Natural killer cell treated with Interleukin-12 subunit alpha and Interleukin-12 subunit beta and Interleukin-15 and Interleukin-18, amount 100 ng/mL, for 72 hours (primary cell): Measurements from ENCODE around the gene ABCB6. TPM values are rescaled to one million over a fixed set of nuclear protein-coding genes. Genes with fewer than 3 reads are reported as not detected.

Experiments
- ATAC-seq, 2 donors: fragments of 150-1000 bp; cut with Tn5 transposase in 1 of 2; sonication (Bioruptor Pico), chemical (Tn5 transposase) in 1 of 2; 2 replicates each; pipeline ENCODE4 v1.10.0; 2021
- DNase-seq: peaks from one replicate; pipeline ENCODE4 v3.0.0; 2022; ENCODE audit warnings: low spot score
- H3K27ac Mint-ChIP-seq, 2 donors: 1 replicate in 1 of 2; 2 replicates in 1 of 2; pipeline ENCODE4 v1.8.0; 2022; ENCODE audit warnings: mixed read lengths in 2 of 2, mild to moderate bottlenecking in 1 of 2, moderate library complexity in 1 of 2
- H3K27me3 Mint-ChIP-seq, 2 donors: 1 replicate in 1 of 2; 2 replicates in 1 of 2; pipeline ENCODE4 v1.8.0; 2022; ENCODE audit warnings: mixed read lengths in 2 of 2
- H3K36me3 Mint-ChIP-seq: one replicate; pipeline ENCODE4 v1.8.0; 2022; ENCODE audit warnings: mixed read lengths
- H3K4me1 Mint-ChIP-seq, 2 donors: 1 replicate in 1 of 2; 2 replicates in 1 of 2; pipeline ENCODE4 v1.8.0; 2022; ENCODE audit warnings: low read depth in 2 of 2, mixed read lengths in 2 of 2, mild to moderate bottlenecking in 1 of 2
- H3K4me3 Mint-ChIP-seq: one replicate; pipeline ENCODE4 v1.8.0; 2022; ENCODE audit warnings: mixed read lengths
- H3K9me3 Mint-ChIP-seq: 2 replicates; pipeline ENCODE4 v1.8.0; 2022; ENCODE audit warnings: mixed read lengths
- total RNA-seq, 2 donors: library from RNA; stranded (reverse); gene quantifications; one replicate each; pipeline ENCODE4 v1.2.3, GENCODE V29; 2022

ABCB6 gene
- total RNA-seq, 2 donors from 2014 or later = 16.7 to 18.1 TPM

GRCh38 chr2:219168932-219169331 is 49.8 kb downstream of the ABCB6 start:
- Mint-ChIP-seq H3K27ac (no peak overlapping the region), H3K4me3 (no peak overlapping the region)

GRCh38 chr2:219168526-219168925 is 50.2 kb downstream of the ABCB6 start:
- no peaks in the 10 kb centered on the region for H3K27me3 Mint-ChIP-seq
- peaks cover 5 to 7% of the 10 kb centered on the region in 2 donors for H3K4me1 Mint-ChIP-seq
- peaks cover 6% of the 10 kb centered on the region for H3K36me3 Mint-ChIP-seq
- no peaks in the 10 kb centered on the region for H3K9me3 Mint-ChIP-seq
- ATAC-seq = no peak
- no peak for DNase-seq
- no peak overlapping the region for H3K4me3 Mint-ChIP-seq
- no peak overlapping the region for H3K27ac Mint-ChIP-seq

More at GRCh38 chr2:219168932-219169331, 49.8 kb downstream of the ABCB6 start:
- H3K9me3 Mint-ChIP-seq = no peaks in the 10 kb centered on the region
- H3K27me3 Mint-ChIP-seq = no peaks in the 10 kb centered on the region
- H3K4me1 Mint-ChIP-seq = peaks cover 5 to 9% of the 10 kb centered on the region in 2 donors
- ATAC-seq = no peak
- H3K36me3 Mint-ChIP-seq = peaks cover 6% of the 10 kb centered on the region
- DNase-seq = no peak

GRCh38 chr2:219167997-219168396 is 50.8 kb downstream of the ABCB6 start:
- ATAC-seq = no peak
- Mint-ChIP-seq H3K4me1 (peaks cover 5 to 7% of the 10 kb centered on the region in 2 donors), H3K4me3 (no peak overlapping the region), H3K27ac (no peak overlapping the region), H3K36me3 (peaks cover 6% of the 10 kb centered on the region), H3K27me3 (no peaks in the 10 kb centered on the region), H3K9me3 (no peaks in the 10 kb centered on the region)
- no peak for DNase-seq

- Mint-ChIP-seq H3K4me3 (no peak overlapping the region), H3K27ac (no peak overlapping the region), H3K36me3 (no peaks in the 10 kb centered on the region), H3K9me3 (no peaks in the 10 kb centered on the region), H3K27me3 (no peaks in the 10 kb centered on the region), H3K4me1 (peaks cover 7 to 10% of the 10 kb centered on the region in 2 donors)
- ATAC-seq (no peak), DNase-seq (no peak)
Measured at GRCh38 chr2:219165058-219165911, 53.5 kb downstream of the ABCB6 start.

GRCh38 chr2:219163156-219163555 is 55.6 kb downstream of the ABCB6 start:
- peaks cover 17 to 18% of the 10 kb centered on the region in 2 donors for H3K4me1 Mint-ChIP-seq
- H3K27ac Mint-ChIP-seq = no peak overlapping the region
- no peaks in the 10 kb centered on the region for H3K9me3 Mint-ChIP-seq
- H3K27me3 Mint-ChIP-seq = no peaks in the 10 kb centered on the region
- H3K36me3 Mint-ChIP-seq = no peaks in the 10 kb centered on the region
- H3K4me3 Mint-ChIP-seq = no peak overlapping the region
- DNase-seq = no peak
- no peak for ATAC-seq

- DNase-seq (no peak), ATAC-seq (no peak)
- Mint-ChIP-seq H3K9me3 (no peaks in the 10 kb centered on the region), H3K27me3 (no peaks in the 10 kb centered on the region), H3K27ac (peak overlapping the region; percentile 73 to 77), H3K4me1 (peaks cover 15 to 17% of the 10 kb centered on the region in 2 donors), H3K4me3 (peak overlapping the region; percentile 82), H3K36me3 (peaks cover 11% of the 10 kb centered on the region)
Measured at GRCh38 chr2:219161097-219161496, 57.7 kb downstream of the ABCB6 start.

GRCh38 chr2:219160186-219161017 is 58.4 kb downstream of the ABCB6 start, which contains the start of gene NHEJ1:
Gene NHEJ1 (minus strand): TSS chr2:219160815. CDS start chr2:219158362, 2,453 bp downstream.
- no peaks in the 10 kb centered on the region for H3K27me3 Mint-ChIP-seq
- no peaks in the 10 kb centered on the region for H3K9me3 Mint-ChIP-seq
- peaks cover 15 to 17% of the 10 kb centered on the region in 2 donors for H3K4me1 Mint-ChIP-seq
- peak within 1 kb of the TSS; percentile 82 for H3K4me3 Mint-ChIP-seq
- ATAC-seq (peak; percentile 94), DNase-seq (peak; percentile 95)
- peaks cover 11% of the 10 kb centered on the region for H3K36me3 Mint-ChIP-seq
- peak within 1 kb of the TSS; percentile 73 to 77 for H3K27ac Mint-ChIP-seq

Other genes with a start within 250 kb of the ABCB6 start
- not detected for gene FEV, start 233.8 kb downstream of the ABCB6 start, total RNA-seq
- not detected for gene CRYBA2, start 225.5 kb downstream of the ABCB6 start, total RNA-seq
- not detected for gene CFAP65, start 177.4 kb downstream of the ABCB6 start, total RNA-seq
- under 1 TPM in 1 of 2 donors, not detected in 1; 0.28 TPM for gene IHH, start 158.0 kb downstream of the ABCB6 start, total RNA-seq
- gene NHEJ1, start 58.1 kb downstream of the ABCB6 start, total RNA-seq = 10 to 100 TPM; 17.9 to 18.8 TPM
- 1 to 10 TPM; 2.4 to 3.3 TPM for gene SLC23A3, start 48.9 kb downstream of the ABCB6 start, total RNA-seq
- gene CNPPD1, start 42.0 kb downstream of the ABCB6 start, total RNA-seq = 10 to 100 TPM; 60.8 to 68.5 TPM
- 10 to 100 TPM; 69.3 to 79.8 TPM for gene RETREG2, start 40.7 kb downstream of the ABCB6 start, total RNA-seq
- 10 to 100 TPM; 40.4 to 51.8 TPM for gene ZFAND2B, start 12.2 kb downstream of the ABCB6 start, total RNA-seq
- 10 to 100 TPM; 43.0 to 52.7 TPM for gene ATG9A, start 10.7 kb upstream of the ABCB6 start, total RNA-seq
- gene ANKZF1, start 10.8 kb upstream of the ABCB6 start, total RNA-seq = 10 to 100 TPM; 82.5 to 87.6 TPM
- 1 to 10 TPM; 3.5 to 3.6 TPM for gene GLB1L, start 26.5 kb upstream of the ABCB6 start, total RNA-seq
- 10 to 100 TPM; 26.8 to 27.8 TPM for gene STK16, start 26.5 kb upstream of the ABCB6 start, total RNA-seq
- gene TUBA4B, start 34.3 kb upstream of the ABCB6 start, total RNA-seq = not detected
- 100 to 1,000 TPM; 159 to 161 TPM for gene TUBA4A, start 35.0 kb upstream of the ABCB6 start, total RNA-seq
- gene DNAJB2, start 60.4 kb upstream of the ABCB6 start, total RNA-seq = 10 to 100 TPM; 43.4 to 47.9 TPM
- gene PTPRN, start 90.4 kb upstream of the ABCB6 start, total RNA-seq = not detected
- gene RESP18, start 113.8 kb upstream of the ABCB6 start, total RNA-seq = not detected
- 100 to 1,000 TPM in 1 of 2 donors, 10 to 100 TPM in 1; 85.3 to 116 TPM for gene DNPEP, start 169.0 kb upstream of the ABCB6 start, total RNA-seq
- not detected for gene DES, start 199.4 kb upstream of the ABCB6 start, total RNA-seq
- under 1 TPM in 1 of 2 donors, not detected in 1; 0.86 TPM for gene SPEG, start 215.9 kb upstream of the ABCB6 start, total RNA-seq